ENCODE results near the gene HSD11B1. TPM values are rescaled to one million over a fixed set of nuclear protein-coding genes. Genes with fewer than 3 reads are reported as not detected.

HSD11B1 gene
- total and polyA plus RNA-seq, 4 donors = 0.09 to 488 (median 304) TPM

DNA sequence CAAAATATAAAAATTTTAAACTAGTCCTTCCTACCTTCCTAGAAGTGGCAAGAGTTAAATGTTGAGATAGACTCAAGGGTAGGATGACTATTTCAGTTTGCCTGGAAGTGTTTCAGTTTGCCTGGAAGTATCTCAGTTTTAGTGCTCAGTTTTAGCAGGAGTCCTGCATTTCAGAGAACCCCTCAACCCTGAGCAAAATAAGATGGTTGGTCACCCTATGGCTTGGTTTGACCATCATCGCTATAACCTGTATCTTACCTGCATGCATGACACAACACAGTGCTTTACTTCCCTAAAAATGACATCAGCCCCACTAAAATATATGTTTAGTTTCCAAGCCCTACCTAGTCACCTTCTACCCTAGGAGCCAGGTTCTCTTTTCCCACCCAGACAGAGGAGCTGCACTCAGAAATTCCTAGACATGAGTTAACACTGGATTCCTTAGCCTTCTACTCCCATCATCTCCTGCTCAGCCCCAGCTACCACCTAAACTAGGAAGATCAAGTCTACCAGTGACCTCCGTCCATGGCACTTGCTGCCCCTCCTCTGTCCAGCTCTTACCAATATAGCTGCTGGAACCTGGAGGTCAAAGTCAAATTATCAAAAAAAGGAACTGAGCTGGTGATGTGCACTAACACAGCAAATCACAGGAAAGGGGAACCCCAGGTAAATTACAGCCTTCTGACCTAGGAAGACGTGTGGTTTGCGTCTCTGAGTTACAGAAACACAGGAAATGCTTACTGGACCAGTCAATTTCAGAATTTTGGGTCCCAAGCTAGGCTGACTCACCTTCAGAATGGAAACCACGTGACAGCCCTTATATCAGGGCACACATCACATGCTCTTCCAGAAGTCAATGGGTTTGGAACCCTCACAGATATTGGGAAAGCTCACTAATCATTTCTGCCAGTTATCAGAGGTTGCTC is 31.7 kb upstream of the HSD11B1 start:
- peak overlapping the region in 1 of 2 donors; percentile 10 for H3K9ac ChIP-seq (ENCODE audit: low read depth in 1 of 2, low read length in 2 of 2)
- 38% methylated on average over 5 of the region's 5 CpGs for WGBS
- no peaks in the 10 kb centered on the region for H3K36me3 ChIP-seq (ENCODE audit: control insufficient read depth in 4 of 4, insufficient read depth in 3 of 4, low read depth in 1 of 4, low read length in 3 of 4)
- DNase-seq (ENCODE audit: low spot score) = no peak
- H3K27me3 ChIP-seq (ENCODE audit: control insufficient read depth in 4 of 4, insufficient read depth in 4 of 4, low read length in 3 of 4) = no peaks in the 10 kb centered on the region
- H3K9me3 ChIP-seq (ENCODE audit: control insufficient read depth in 4 of 4, low read length in 3 of 4) = no peaks in the 10 kb centered on the region
- no peak overlapping the region for H3K4me3 ChIP-seq (ENCODE audit: low read depth in 1 of 3, low read length in 3 of 3)
- peaks cover 11 to 65% (median 33%) of the 10 kb centered on the region in 4 donors for H3K4me1 ChIP-seq (ENCODE audit: control insufficient read depth in 4 of 4, insufficient read depth in 4 of 4, low read length in 3 of 4)
- peak overlapping the region; percentile 72 to 94 for H3K27ac ChIP-seq (ENCODE audit: low read depth in 1 of 2, low read length in 2 of 2)
- TF ChIP-seq HNF4G (IDR thresholded peaks at IDR 0.05) (peak; percentile 24), FOXA2 (IDR thresholded peaks at IDR 0.05) (no peak), HNF4A (conservative IDR thresholded peaks at IDR 0.05) (peak; percentile 40 to 42), SP1 (IDR thresholded peaks at IDR 0.05) (peak; percentile 27), JUND (IDR thresholded peaks at IDR 0.05) (peak; percentile 58 to 62), EGR1 (IDR thresholded peaks at IDR 0.05; ENCODE audit: low read depth in 2 of 2) (peak in 1 of 2 donors; percentile 20)
- TF ChIP-seq, protein P1, sequence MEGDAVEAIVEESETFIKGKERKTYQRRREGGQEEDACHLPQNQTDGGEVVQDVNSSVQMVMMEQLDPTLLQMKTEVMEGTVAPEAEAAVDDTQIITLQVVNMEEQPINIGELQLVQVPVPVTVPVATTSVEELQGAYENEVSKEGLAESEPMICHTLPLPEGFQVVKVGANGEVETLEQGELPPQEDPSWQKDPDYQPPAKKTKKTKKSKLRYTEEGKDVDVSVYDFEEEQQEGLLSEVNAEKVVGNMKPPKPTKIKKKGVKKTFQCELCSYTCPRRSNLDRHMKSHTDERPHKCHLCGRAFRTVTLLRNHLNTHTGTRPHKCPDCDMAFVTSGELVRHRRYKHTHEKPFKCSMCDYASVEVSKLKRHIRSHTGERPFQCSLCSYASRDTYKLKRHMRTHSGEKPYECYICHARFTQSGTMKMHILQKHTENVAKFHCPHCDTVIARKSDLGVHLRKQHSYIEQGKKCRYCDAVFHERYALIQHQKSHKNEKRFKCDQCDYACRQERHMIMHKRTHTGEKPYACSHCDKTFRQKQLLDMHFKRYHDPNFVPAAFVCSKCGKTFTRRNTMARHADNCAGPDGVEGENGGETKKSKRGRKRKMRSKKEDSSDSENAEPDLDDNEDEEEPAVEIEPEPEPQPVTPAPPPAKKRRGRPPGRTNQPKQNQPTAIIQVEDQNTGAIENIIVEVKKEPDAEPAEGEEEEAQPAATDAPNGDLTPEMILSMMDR (IDR thresholded peaks at IDR 0.05; ENCODE audit: low read depth, low read length, missing input control) = no peak

DNA sequence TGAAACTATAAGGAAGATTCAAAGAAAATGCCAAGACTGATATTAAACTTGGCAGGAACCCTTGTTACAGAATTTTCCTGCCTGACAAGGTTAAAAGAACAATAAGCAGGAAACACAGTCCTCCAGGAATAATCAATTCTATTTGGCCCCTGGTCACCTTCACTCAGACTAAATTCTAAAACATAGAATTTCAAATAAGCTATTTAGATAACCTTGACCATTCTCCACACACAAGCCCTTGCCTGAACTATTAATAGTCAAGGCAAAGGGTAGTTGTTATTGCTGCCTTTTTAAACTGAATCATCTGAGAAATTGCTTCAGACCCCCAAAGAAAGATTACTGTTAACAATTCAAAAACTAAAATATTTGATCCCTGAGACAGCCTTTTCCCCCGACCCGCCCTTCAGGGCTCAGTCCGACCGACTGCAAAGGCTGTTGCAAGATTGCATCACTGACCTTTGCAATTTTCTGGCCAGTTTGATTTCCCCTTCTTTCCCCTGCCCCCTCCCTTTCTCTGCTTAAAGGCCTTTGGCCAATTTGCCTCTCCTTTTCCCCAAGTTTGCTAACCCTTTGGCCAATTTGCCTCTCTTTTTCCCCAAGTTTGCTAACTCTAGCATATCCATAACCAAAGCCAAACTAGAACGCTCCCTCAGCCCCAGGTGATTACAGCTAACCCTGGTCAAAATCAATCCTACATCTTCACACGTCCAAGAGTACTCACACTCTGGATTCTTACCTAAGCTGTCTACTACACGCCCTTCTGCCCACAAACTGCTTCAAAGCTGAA is 30.8 kb upstream of the HSD11B1 start:
- Histone ChIP-seq H3K4me1 (ENCODE audit: control insufficient read depth in 4 of 4, insufficient read depth in 4 of 4, low read length in 3 of 4) (peaks cover 11 to 65% (median 32%) of the 10 kb centered on the region in 4 donors), H3K36me3 (ENCODE audit: control insufficient read depth in 4 of 4, insufficient read depth in 3 of 4, low read depth in 1 of 4, low read length in 3 of 4) (no peaks in the 10 kb centered on the region), H3K27me3 (ENCODE audit: control insufficient read depth in 4 of 4, insufficient read depth in 4 of 4, low read length in 3 of 4) (no peaks in the 10 kb centered on the region), H3K9ac (ENCODE audit: low read depth in 1 of 2, low read length in 2 of 2) (peak overlapping the region in 1 of 2 donors; percentile 10), H3K9me3 (ENCODE audit: control insufficient read depth in 4 of 4, low read length in 3 of 4) (no peaks in the 10 kb centered on the region), H3K27ac (ENCODE audit: low read depth in 1 of 2, low read length in 2 of 2) (peak overlapping the region; percentile 72 to 94), H3K4me3 (ENCODE audit: low read depth in 1 of 3, low read length in 3 of 3) (peak overlapping the region in 1 of 3 donors; percentile 65)
- TF ChIP-seq RXRA (IDR thresholded peaks at IDR 0.05) (peak; percentile 77), JUND (IDR thresholded peaks at IDR 0.05) (peak; percentile 7 to 45), HNF4A (conservative IDR thresholded peaks at IDR 0.05) (peak; percentile 77 to 83), HNF4G (IDR thresholded peaks at IDR 0.05) (peak; percentile 66), TAF1 (conservative IDR thresholded peaks at IDR 0.05) (peak; percentile 70), EGR1 (IDR thresholded peaks at IDR 0.05; ENCODE audit: low read depth in 2 of 2) (peak in 1 of 2 donors; percentile 59), NR2F2 (IDR thresholded peaks at IDR 0.05) (peak; percentile 70), GABPA (IDR thresholded peaks at IDR 0.05 in 1 of 2, conservative IDR thresholded peaks at IDR 0.05 in 1 of 2) (no peak), RAD21 (IDR thresholded peaks at IDR 0.05) (peak in 1 of 2 donors; percentile 27), SP1 (IDR thresholded peaks at IDR 0.05) (peak; percentile 72), YY1 (IDR thresholded peaks at IDR 0.05) (no peak), FOXA2 (IDR thresholded peaks at IDR 0.05) (peak; percentile 27), FOXA1 (IDR thresholded peaks at IDR 0.05) (no peak)
- TF ChIP-seq, protein P2, sequence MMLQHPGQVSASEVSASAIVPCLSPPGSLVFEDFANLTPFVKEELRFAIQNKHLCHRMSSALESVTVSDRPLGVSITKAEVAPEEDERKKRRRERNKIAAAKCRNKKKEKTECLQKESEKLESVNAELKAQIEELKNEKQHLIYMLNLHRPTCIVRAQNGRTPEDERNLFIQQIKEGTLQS (IDR thresholded peaks at IDR 0.05) = peak; percentile 97
- TF ChIP-seq, protein P3, sequence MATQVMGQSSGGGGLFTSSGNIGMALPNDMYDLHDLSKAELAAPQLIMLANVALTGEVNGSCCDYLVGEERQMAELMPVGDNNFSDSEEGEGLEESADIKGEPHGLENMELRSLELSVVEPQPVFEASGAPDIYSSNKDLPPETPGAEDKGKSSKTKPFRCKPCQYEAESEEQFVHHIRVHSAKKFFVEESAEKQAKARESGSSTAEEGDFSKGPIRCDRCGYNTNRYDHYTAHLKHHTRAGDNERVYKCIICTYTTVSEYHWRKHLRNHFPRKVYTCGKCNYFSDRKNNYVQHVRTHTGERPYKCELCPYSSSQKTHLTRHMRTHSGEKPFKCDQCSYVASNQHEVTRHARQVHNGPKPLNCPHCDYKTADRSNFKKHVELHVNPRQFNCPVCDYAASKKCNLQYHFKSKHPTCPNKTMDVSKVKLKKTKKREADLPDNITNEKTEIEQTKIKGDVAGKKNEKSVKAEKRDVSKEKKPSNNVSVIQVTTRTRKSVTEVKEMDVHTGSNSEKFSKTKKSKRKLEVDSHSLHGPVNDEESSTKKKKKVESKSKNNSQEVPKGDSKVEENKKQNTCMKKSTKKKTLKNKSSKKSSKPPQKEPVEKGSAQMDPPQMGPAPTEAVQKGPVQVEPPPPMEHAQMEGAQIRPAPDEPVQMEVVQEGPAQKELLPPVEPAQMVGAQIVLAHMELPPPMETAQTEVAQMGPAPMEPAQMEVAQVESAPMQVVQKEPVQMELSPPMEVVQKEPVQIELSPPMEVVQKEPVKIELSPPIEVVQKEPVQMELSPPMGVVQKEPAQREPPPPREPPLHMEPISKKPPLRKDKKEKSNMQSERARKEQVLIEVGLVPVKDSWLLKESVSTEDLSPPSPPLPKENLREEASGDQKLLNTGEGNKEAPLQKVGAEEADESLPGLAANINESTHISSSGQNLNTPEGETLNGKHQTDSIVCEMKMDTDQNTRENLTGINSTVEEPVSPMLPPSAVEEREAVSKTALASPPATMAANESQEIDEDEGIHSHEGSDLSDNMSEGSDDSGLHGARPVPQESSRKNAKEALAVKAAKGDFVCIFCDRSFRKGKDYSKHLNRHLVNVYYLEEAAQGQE (IDR thresholded peaks at IDR 0.05) = no peak
- TF ChIP-seq, protein P4, sequence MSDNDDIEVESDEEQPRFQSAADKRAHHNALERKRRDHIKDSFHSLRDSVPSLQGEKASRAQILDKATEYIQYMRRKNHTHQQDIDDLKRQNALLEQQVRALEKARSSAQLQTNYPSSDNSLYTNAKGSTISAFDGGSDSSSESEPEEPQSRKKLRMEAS (IDR thresholded peaks at IDR 0.05) = peak; percentile 72
- TF ChIP-seq, protein P1 (IDR thresholded peaks at IDR 0.05; ENCODE audit: low read depth, low read length, missing input control) = no peak
- TF ChIP-seq, protein P5, sequence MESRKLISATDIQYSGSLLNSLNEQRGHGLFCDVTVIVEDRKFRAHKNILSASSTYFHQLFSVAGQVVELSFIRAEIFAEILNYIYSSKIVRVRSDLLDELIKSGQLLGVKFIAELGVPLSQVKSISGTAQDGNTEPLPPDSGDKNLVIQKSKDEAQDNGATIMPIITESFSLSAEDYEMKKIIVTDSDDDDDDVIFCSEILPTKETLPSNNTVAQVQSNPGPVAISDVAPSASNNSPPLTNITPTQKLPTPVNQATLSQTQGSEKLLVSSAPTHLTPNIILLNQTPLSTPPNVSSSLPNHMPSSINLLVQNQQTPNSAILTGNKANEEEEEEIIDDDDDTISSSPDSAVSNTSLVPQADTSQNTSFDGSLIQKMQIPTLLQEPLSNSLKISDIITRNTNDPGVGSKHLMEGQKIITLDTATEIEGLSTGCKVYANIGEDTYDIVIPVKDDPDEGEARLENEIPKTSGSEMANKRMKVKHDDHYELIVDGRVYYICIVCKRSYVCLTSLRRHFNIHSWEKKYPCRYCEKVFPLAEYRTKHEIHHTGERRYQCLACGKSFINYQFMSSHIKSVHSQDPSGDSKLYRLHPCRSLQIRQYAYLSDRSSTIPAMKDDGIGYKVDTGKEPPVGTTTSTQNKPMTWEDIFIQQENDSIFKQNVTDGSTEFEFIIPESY (IDR thresholded peaks at IDR 0.05) = peak; percentile 56
- no peak for DNase-seq (ENCODE audit: low spot score)
- WGBS = 18% methylated on average over 7 of the region's 7 CpGs

Data from liver (tissue), 9 donors.